Sigmoid colon (tissue), 7 donors: Measurements from ENCODE around the gene ADGRF3. TPM values are rescaled to one million over a fixed set of nuclear protein-coding genes. Genes with fewer than 3 reads are reported as not detected.

Source experiments
- DNase-seq: peaks from one replicate; pipeline ENCODE4 v3.0.0-alpha.2; 2019
- H3K27ac ChIP-seq, 4 donors: fragments of 200-600 bp; sonication (generic); one replicate each; pipeline ENCODE4 v1.5.1; 2016 to 2019; ENCODE audit warnings: mild to moderate bottlenecking in 1 of 4
- H3K27me3 ChIP-seq, 3 donors: fragments of 200-600 bp; sonication (generic); one replicate each; pipeline ENCODE4 v1.5.1; 2019; ENCODE audit warnings: mild to moderate bottlenecking in 1 of 3
- H3K36me3 ChIP-seq, 4 donors: fragments of 200-600 bp; sonication (generic); one replicate each; pipeline ENCODE4 v1.5.1; 2016 to 2019
- H3K4me1 ChIP-seq, 4 donors: fragments of 200-600 bp; sonication (generic); one replicate each; pipeline ENCODE4 v1.5.1; 2017 to 2019
- H3K4me3 ChIP-seq, 4 donors: fragments of 200-600 bp; sonication (generic); one replicate each; pipeline ENCODE4 v1.5.1; 2017 to 2019; ENCODE audit warnings: mild to moderate bottlenecking in 2 of 4, moderate library complexity in 1 of 4
- H3K9me3 ChIP-seq, 4 donors: fragments of 200-600 bp in 3 of 4; sonication (generic) in 3 of 4; one replicate each; pipeline versions ENCODE4 v1.5.1 to v1.6.1; 2013 to 2019
- CTCF ChIP-seq, 4 experiments: fragments of 450-650 bp in 3 of 4; fragments of 200-600 bp in 1 of 4; IDR thresholded peaks; one replicate each; pipeline ENCODE4 v1.5.1; 2016 to 2019; ENCODE audit warnings: antibody characterized with exemption in 4 of 4, mild to moderate bottlenecking in 3 of 4, moderate library complexity in 2 of 4
- EP300 ChIP-seq, 4 donors: sonication (generic); formaldehyde crosslinking; IDR thresholded peaks; one replicate each; pipeline ENCODE4 v1.6.1; 2017; ENCODE audit warnings: antibody characterized with exemption in 4 of 4
- POLR2A ChIP-seq, 2 donors: fragments of 450-650 bp; IDR thresholded peaks; one replicate each; pipeline ENCODE4 v1.6.1; 2016; ENCODE audit warnings: antibody characterized with exemption in 2 of 2, mild to moderate bottlenecking in 2 of 2, moderate library complexity in 2 of 2
- POLR2AphosphoS5 ChIP-seq, 4 donors: sonication (generic); formaldehyde crosslinking; IDR thresholded peaks; one replicate each; pipeline ENCODE4 v1.6.1; 2017; ENCODE audit warnings: antibody characterized with exemption in 4 of 4
- WGBS, 2 donors: extraction: QIAGEN DNeasy Blood & Tissue Kit; methylation state at CpG; one replicate each; pipeline ENCODE4 v1.1.7; 2013; 5-methylcytosine and 5-hydroxymethylcytosine counted together
- intact Hi-C: fragments of 100-400 bp; cut with DNase I; formaldehyde crosslinking; loops from one replicate; pipeline ENCODE4 v1.15.1; 2023
- polyA plus RNA-seq, 3 donors: library from polyadenylated mRNA; stranded (reverse); fragments of 200-250 nt; gene quantifications; one replicate each; pipeline ENCODE4 v1.2.3, GENCODE V29; 2013
- total RNA-seq, 4 donors: library from RNA; depleted of rRNA; stranded (reverse); fragments of >200 nt; gene quantifications; one replicate each; pipeline ENCODE4 v1.1.0, GENCODE V29; 2016
- donor health status: healthy with polysubstance abuse.
- donor health status: Bipolar disorder and iron deficiency.
- donor health status: healthy.

The ADGRF3 gene
- total and polyA plus RNA-seq, 7 donors, result 0.26 to 0.60 (median 0.28) TPM; not detected in 4

GRCh38 chr2:26318950-26319349, 27.6 kb downstream of the ADGRF3 start:
- intact Hi-C loops, result no loop called here
- no peak overlapping the region for H3K4me3 ChIP-seq
- no peaks in the 10 kb centered on the region for H3K27me3 ChIP-seq
- 84 to 86% methylated on average over 6 of the region's 6 CpGs for WGBS, 2 donors
- TF ChIP-seq POLR2AphosphoS5 (IDR thresholded peaks at IDR 0.05) (no peak), CTCF (IDR thresholded peaks at IDR 0.05) (no peak), EP300 (IDR thresholded peaks at IDR 0.05) (no peak), POLR2A (IDR thresholded peaks at IDR 0.05) (no peak)
- no peaks in the 10 kb centered on the region for H3K9me3 ChIP-seq
- no peaks in the 10 kb centered on the region for H3K4me1 ChIP-seq
- no peak overlapping the region for H3K27ac ChIP-seq
- no peak for DNase-seq
- no peaks in the 10 kb centered on the region for H3K36me3 ChIP-seq

GRCh38 chr2:26317377-26318105, 29.0 kb downstream of the ADGRF3 start:
- TF ChIP-seq CTCF (IDR thresholded peaks at IDR 0.05) (no peak), POLR2A (IDR thresholded peaks at IDR 0.05) (no peak), EP300 (IDR thresholded peaks at IDR 0.05) (no peak), POLR2AphosphoS5 (IDR thresholded peaks at IDR 0.05) (no peak)
- 84 to 88% methylated on average over 8 of the region's 8 CpGs for WGBS, 2 donors
- intact Hi-C loops, result no loop called here
- DNase-seq, result no peak
- Histone ChIP-seq H3K4me3 (no peak overlapping the region), H3K9me3 (no peaks in the 10 kb centered on the region), H3K4me1 (no peaks in the 10 kb centered on the region), H3K27me3 (no peaks in the 10 kb centered on the region), H3K27ac (no peak overlapping the region), H3K36me3 (no peaks in the 10 kb centered on the region)

- Histone ChIP-seq H3K27me3 (no peaks in the 10 kb centered on the region), H3K27ac (no peak overlapping the region), H3K9me3 (no peaks in the 10 kb centered on the region), H3K4me1 (no peaks in the 10 kb centered on the region), H3K4me3 (no peak overlapping the region), H3K36me3 (no peaks in the 10 kb centered on the region)
- intact Hi-C loops, result no loop called here
- no peak for DNase-seq
- 93 to 94% methylated on average over 6 of the region's 6 CpGs for WGBS, 2 donors
- TF ChIP-seq POLR2A (IDR thresholded peaks at IDR 0.05) (no peak), POLR2AphosphoS5 (IDR thresholded peaks at IDR 0.05) (no peak), EP300 (IDR thresholded peaks at IDR 0.05) (no peak), CTCF (IDR thresholded peaks at IDR 0.05) (no peak)
Measured at GRCh38 chr2:26316845-26317244, 29.7 kb downstream of the ADGRF3 start.

- intact Hi-C loops, result no loop called here
- H3K36me3 ChIP-seq, result no peaks in the 10 kb centered on the region
- H3K4me3 ChIP-seq, result no peak overlapping the region
- 66 to 69% methylated on average over 2 of the region's 2 CpGs for WGBS, 2 donors
- DNase-seq, result no peak
- no peaks in the 10 kb centered on the region for H3K27me3 ChIP-seq
- no peak overlapping the region for H3K27ac ChIP-seq
- no peaks in the 10 kb centered on the region for H3K9me3 ChIP-seq
- no peaks in the 10 kb centered on the region for H3K4me1 ChIP-seq
- TF ChIP-seq POLR2A (IDR thresholded peaks at IDR 0.05), result no peak
- TF ChIP-seq CTCF (IDR thresholded peaks at IDR 0.05), result no peak
- TF ChIP-seq EP300 (IDR thresholded peaks at IDR 0.05), result no peak
- no peak for TF ChIP-seq POLR2AphosphoS5 (IDR thresholded peaks at IDR 0.05)
Measured at GRCh38 chr2:26316041-26316440, 30.5 kb downstream of the ADGRF3 start.

GRCh38 chr2:26314243-26314642, 32.3 kb downstream of the ADGRF3 start:
- H3K27ac ChIP-seq, result no peak overlapping the region
- no peaks in the 10 kb centered on the region for H3K4me1 ChIP-seq
- H3K27me3 ChIP-seq, result no peaks in the 10 kb centered on the region
- H3K9me3 ChIP-seq, result no peaks in the 10 kb centered on the region
- intact Hi-C loops, result no loop called here
- H3K4me3 ChIP-seq, result no peak overlapping the region
- H3K36me3 ChIP-seq, result no peaks in the 10 kb centered on the region
- TF ChIP-seq POLR2AphosphoS5 (IDR thresholded peaks at IDR 0.05) (no peak), EP300 (IDR thresholded peaks at IDR 0.05) (no peak), POLR2A (IDR thresholded peaks at IDR 0.05) (no peak), CTCF (IDR thresholded peaks at IDR 0.05) (no peak)
- WGBS, 2 donors, result 82 to 86% methylated on average over 8 of the region's 8 CpGs
- DNase-seq, result no peak
